Vagina (tissue), 2 donors: ENCODE measurements around the gene ATAD1. TPM values are rescaled to one million over a fixed set of nuclear protein-coding genes. Genes with fewer than 3 reads are reported as not detected.

Experiments
- DNase-seq, 2 donors: peaks; one replicate each; pipeline ENCODE4 v3.0.0-alpha.2; 2017; ENCODE audit errors: extremely low spot score in 2 of 2
- H3K27ac ChIP-seq: fragments of 200-600 bp; sonication (generic); one replicate; pipeline ENCODE4 v1.5.1; 2019
- H3K27me3 ChIP-seq: fragments of 200-600 bp; sonication (generic); one replicate; pipeline ENCODE4 v1.5.1; 2019
- H3K36me3 ChIP-seq, 2 donors: fragments of 200-600 bp; sonication (generic); one replicate each; pipeline ENCODE4 v1.5.1; 2017 to 2019
- H3K4me1 ChIP-seq: fragments of 200-600 bp; sonication (generic); one replicate; pipeline ENCODE4 v1.5.1; 2019
- H3K4me3 ChIP-seq, 2 donors: fragments of 200-600 bp; sonication (generic); 1 replicate in 1 of 2; 2 replicates in 1 of 2; pipeline ENCODE4 v1.5.1; 2016 to 2019
- H3K9me3 ChIP-seq: fragments of 200-600 bp; sonication (generic); one replicate; pipeline ENCODE4 v1.5.1; 2019
- POLR2A ChIP-seq, 2 donors: fragments of 450-650 bp; IDR thresholded peaks; one replicate each; pipeline ENCODE4 v1.6.1; 2017; ENCODE audit warnings: antibody characterized with exemption in 2 of 2, mild to moderate bottlenecking in 2 of 2, moderate library complexity in 2 of 2
- POLR2AphosphoS5 ChIP-seq, 2 donors: sonication (generic); formaldehyde crosslinking; IDR thresholded peaks; one replicate each; pipeline ENCODE4 v1.9.0; 2017; ENCODE audit warnings: antibody characterized with exemption in 2 of 2, mild to moderate bottlenecking in 2 of 2, low read depth in 1 of 2; ENCODE audit not compliant: insufficient read depth in 1 of 2
- intact Hi-C: fragments of 100-400 bp; cut with DNase I; formaldehyde crosslinking; loops from one replicate; pipeline ENCODE4 v1.15.1; 2023
- small RNA-seq: library from RNA; depleted of rRNA; stranded (forward); fragments of <200 nt; gene quantifications from one replicate; pipeline ENCODE3, GENCODE V24; 2016
- total RNA-seq: library from RNA; depleted of rRNA; stranded (reverse); fragments of >200 nt; gene quantifications from one replicate; pipeline ENCODE4 v1.2.3, GENCODE V29; 2016
- TF ChIP-seq, protein P1 (sequence below), 3 experiments: fragments of 450-650 bp in 2 of 3; fragments of 200-600 bp in 1 of 3; sonication (generic) in 1 of 3; IDR thresholded peaks; one replicate each; pipeline ENCODE4 v1.5.1; 2017 to 2019; ENCODE audit warnings: antibody characterized with exemption in 3 of 3, mild to moderate bottlenecking in 2 of 3, moderate library complexity in 2 of 3

Gene ATAD1
- total RNA-seq, 1 donor from 2014 or later: 44.7 TPM

DNA sequence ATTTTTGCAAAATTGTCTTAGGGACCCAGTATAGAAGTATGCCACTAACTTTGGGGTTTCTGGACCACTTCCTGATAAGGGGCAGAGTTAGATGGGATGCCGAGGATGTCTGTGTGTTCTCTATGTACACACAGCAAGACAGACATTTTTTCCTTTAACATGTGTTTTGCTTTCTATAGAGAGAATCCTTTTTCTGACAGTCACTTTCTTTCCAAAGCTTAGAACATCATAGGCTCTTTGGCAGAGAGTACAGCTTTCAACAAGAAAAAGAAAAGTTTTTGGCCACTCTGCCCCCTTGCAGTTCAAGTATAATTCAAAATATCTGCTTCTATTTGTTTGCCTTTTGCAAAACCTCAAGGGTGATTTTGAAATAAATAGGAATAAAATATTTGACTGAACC lies 114.3 kb downstream of the ATAD1 start:
- no peak for DNase-seq
- Histone ChIP-seq H3K9me3 (no peaks in the 10 kb centered on the region), H3K4me1 (peaks cover 6% of the 10 kb centered on the region), H3K27me3 (no peaks in the 10 kb centered on the region), H3K27ac (peak overlapping the region; percentile 50), H3K4me3 (no peak overlapping the region), H3K36me3 (no peaks in the 10 kb centered on the region)
- intact Hi-C loops: no loop called here
- TF ChIP-seq POLR2A (IDR thresholded peaks at IDR 0.05): no peak
- TF ChIP-seq, protein P1, sequence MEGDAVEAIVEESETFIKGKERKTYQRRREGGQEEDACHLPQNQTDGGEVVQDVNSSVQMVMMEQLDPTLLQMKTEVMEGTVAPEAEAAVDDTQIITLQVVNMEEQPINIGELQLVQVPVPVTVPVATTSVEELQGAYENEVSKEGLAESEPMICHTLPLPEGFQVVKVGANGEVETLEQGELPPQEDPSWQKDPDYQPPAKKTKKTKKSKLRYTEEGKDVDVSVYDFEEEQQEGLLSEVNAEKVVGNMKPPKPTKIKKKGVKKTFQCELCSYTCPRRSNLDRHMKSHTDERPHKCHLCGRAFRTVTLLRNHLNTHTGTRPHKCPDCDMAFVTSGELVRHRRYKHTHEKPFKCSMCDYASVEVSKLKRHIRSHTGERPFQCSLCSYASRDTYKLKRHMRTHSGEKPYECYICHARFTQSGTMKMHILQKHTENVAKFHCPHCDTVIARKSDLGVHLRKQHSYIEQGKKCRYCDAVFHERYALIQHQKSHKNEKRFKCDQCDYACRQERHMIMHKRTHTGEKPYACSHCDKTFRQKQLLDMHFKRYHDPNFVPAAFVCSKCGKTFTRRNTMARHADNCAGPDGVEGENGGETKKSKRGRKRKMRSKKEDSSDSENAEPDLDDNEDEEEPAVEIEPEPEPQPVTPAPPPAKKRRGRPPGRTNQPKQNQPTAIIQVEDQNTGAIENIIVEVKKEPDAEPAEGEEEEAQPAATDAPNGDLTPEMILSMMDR (IDR thresholded peaks at IDR 0.05): no peak
- no peak for TF ChIP-seq POLR2AphosphoS5 (IDR thresholded peaks at IDR 0.05; ENCODE audit: insufficient read depth in 1 of 2, low read depth in 1 of 2)

DNA sequence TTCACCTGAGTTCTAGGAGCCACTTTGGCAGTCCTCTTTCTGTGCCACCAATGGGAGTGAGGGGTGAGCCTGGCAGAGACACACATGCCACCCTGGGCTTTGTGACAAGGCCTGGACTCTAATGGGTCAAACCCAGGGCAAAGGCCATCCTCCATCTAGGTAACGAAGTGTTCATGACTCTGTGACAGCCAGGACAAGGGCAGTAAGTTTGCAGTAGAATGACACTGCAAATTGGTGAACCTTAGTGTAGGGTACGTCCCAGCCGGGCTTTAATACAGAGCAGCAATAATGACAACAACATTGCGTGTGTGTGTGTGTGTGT lies 115.1 kb downstream of the ATAD1 start:
- no peaks in the 10 kb centered on the region for H3K27me3 ChIP-seq
- no peaks in the 10 kb centered on the region for H3K36me3 ChIP-seq
- DNase-seq: no peak
- no peak overlapping the region for H3K4me3 ChIP-seq
- no peak for TF ChIP-seq POLR2AphosphoS5 (IDR thresholded peaks at IDR 0.05; ENCODE audit: insufficient read depth in 1 of 2, low read depth in 1 of 2)
- TF ChIP-seq, protein P1 (IDR thresholded peaks at IDR 0.05): no peak
- no peak for TF ChIP-seq POLR2A (IDR thresholded peaks at IDR 0.05)
- intact Hi-C loops: no loop called here
- no peaks in the 10 kb centered on the region for H3K9me3 ChIP-seq
- H3K4me1 ChIP-seq: peaks cover 6% of the 10 kb centered on the region
- peak overlapping the region; percentile 50 for H3K27ac ChIP-seq

DNA sequence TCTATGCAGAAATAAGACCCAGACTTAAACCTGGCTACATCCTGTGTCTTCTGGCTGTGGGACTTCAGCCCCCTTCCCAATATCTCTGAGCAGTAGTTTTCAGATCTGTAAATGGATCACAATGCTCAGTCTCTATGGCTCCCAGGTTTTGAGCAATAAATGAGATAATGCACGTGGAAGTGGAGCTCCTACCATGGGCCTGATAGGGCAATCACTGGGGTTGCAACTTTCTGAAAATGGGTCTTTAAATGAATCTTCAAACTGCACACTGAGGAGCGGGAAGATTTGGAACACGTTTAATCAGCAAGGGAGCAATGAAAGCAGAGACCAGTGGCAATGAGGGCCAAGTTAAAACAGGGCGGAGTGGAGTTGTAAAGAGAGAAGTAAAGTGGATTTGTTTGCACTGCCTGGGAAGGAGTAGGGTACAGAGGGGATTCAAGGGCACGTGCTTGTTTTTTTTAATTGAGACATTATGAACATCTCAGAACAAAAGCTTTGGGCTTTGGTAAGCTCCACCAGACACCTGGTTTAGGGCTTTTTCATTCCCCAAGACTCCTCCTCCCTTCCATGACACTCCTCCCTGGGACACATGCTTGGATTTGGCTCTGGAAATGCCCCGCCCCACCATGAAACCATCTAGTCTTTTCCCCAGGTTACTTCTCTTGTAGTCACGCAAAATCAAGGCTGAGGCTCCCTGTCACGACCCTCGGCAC lies 115.6 kb downstream of the ATAD1 start:
- Histone ChIP-seq H3K4me1 (peaks cover 6% of the 10 kb centered on the region), H3K27ac (peak overlapping the region; percentile 50), H3K27me3 (no peaks in the 10 kb centered on the region), H3K4me3 (no peak overlapping the region), H3K36me3 (no peaks in the 10 kb centered on the region), H3K9me3 (no peaks in the 10 kb centered on the region)
- DNase-seq: no peak
- intact Hi-C loops: no loop called here
- no peak for TF ChIP-seq POLR2AphosphoS5 (IDR thresholded peaks at IDR 0.05; ENCODE audit: insufficient read depth in 1 of 2, low read depth in 1 of 2)
- TF ChIP-seq, protein P1 (IDR thresholded peaks at IDR 0.05): no peak
- TF ChIP-seq POLR2A (IDR thresholded peaks at IDR 0.05): no peak

Small RNAs within 50 kb of the gene (small RNA-seq; reads per million reads assigned to genes)
- gene RN7SL78P: not detected

Other genes starting within 250 kb of the ATAD1 start
- 12.3 TPM for gene PAPSS2, start 158.3 kb downstream of the ATAD1 start, total RNA-seq
- 0.25 TPM for gene KLLN, start 45.3 kb upstream of the ATAD1 start, total RNA-seq
- 121 TPM for gene PTEN, start 45.4 kb upstream of the ATAD1 start, total RNA-seq